Frontal cortex (tissue), 4 donors: ENCODE results near the gene PTPRN2. TPM values are rescaled to one million over a fixed set of nuclear protein-coding genes. Genes with fewer than 3 reads are reported as not detected.
"Not testable (repeated sequence)": the region's sequence is repeated elsewhere in the genome, so short reads cannot be mapped to it uniquely, and the experiment has no call there.

Experiments used
- DNase-seq, 2 donors: peaks; one replicate each; pipeline ENCODE4 v3.0.0; 2012; ENCODE audit warnings: low spot score in 2 of 2
- FAIRE-seq: peaks from 2 replicates; lab custom pipeline; 2012; peaks lifted over from hg19 to GRCh38; lab: Jason Lieb, UNC
- total RNA-seq: library from RNA; depleted of rRNA; stranded (reverse); fragments of >200 nt; gene quantifications from one replicate; pipeline ENCODE4 v1.2.3, GENCODE V29; 2014
- donor health status: control.
- donor health status: control.
- donor health status: control.

PTPRN2 gene
- total RNA-seq, 1 donor from 2014 or later = 52.2 TPM

GRCh38 chr7:157607218-157607617 is 980.4 kb downstream of the PTPRN2 start:
- FAIRE-seq (no peak), DNase-seq (no peak)

- no peak for FAIRE-seq
- no peak for DNase-seq
Observed at GRCh38 chr7:157606140-157606539, 981.5 kb downstream of the PTPRN2 start.

DNA sequence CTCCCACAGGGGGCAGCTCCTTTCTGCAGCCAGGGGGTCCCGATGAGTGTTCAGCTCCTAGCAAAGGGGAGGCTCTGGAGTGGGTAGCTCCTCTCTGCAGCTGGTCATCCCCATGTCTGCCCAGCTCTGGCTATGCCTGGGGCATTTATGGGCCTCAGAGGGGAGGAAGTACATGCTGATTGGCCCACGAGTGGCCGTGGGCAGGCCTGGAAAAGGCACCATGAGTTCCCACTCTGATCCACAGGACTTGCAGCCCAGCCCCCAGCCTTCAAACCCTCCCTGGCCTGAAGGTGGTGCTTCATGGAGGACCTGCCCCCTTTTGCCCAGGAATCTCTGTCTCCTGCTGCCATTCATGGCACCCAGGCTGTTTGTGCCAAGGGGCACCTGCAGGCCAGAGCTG is 982.0 kb downstream of the PTPRN2 start:
- FAIRE-seq (no peak), DNase-seq (no peak)

GRCh38 chr7:157604661-157605381 is 982.8 kb downstream of the PTPRN2 start:
- no peak for FAIRE-seq
- DNase-seq = no peak

GRCh38 chr7:157603716-157604115 is 983.9 kb downstream of the PTPRN2 start:
- FAIRE-seq = no peak
- no peak for DNase-seq

GRCh38 chr7:157603005-157603404 is 984.6 kb downstream of the PTPRN2 start:
- no peak for DNase-seq
- FAIRE-seq = no peak

GRCh38 chr7:157602581-157602980 is 985.0 kb downstream of the PTPRN2 start:
- FAIRE-seq = no peak
- DNase-seq = no peak

DNA sequence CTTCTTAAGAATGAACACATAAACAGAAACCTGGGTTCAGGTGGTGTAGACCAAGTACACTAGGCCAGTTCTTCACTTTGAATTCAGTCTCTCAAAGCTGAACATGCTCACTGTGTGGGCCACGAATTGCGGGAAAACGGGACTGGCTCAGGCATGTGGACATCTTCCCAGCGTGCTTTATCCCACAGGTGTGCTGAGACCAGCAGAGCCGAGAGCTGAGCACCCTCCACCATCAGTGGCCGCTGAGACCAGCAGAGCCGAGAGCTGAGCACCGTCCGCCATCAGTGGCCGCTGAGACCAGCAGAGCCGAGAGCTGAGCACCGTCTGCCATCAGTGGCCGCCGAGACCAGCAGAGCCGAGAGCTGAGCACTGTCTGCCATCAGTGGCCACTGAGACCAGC is 985.5 kb downstream of the PTPRN2 start:
- no peak for FAIRE-seq
- DNase-seq = no peak

GRCh38 chr7:157601530-157601929 is 986.1 kb downstream of the PTPRN2 start:
- FAIRE-seq (no peak), DNase-seq (peak in 1 of 2 donors; percentile 63)

GRCh38 chr7:157599491-157599890 is 988.1 kb downstream of the PTPRN2 start:
- FAIRE-seq = no peak
- DNase-seq = no peak

DNA sequence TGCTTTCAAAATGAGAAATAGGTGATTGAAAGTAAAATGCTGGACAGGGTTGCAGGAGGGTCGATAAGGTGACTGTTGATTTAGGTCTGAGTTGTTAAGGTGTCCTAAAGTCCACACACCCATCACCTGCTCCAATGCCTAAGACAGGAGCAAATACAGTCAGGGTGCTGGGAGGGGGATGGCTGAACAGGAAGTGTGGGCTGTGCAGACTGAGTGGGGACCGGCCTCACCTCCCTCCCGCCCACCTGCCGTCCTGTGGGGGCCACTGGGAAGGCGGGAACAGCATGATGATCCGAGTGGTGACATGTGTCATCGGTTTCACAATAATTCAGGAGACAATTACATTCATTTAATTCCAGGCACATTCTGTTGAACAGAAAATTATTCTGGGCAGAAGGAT is 990.1 kb downstream of the PTPRN2 start:
- no peak for DNase-seq
- FAIRE-seq = no peak

DNA sequence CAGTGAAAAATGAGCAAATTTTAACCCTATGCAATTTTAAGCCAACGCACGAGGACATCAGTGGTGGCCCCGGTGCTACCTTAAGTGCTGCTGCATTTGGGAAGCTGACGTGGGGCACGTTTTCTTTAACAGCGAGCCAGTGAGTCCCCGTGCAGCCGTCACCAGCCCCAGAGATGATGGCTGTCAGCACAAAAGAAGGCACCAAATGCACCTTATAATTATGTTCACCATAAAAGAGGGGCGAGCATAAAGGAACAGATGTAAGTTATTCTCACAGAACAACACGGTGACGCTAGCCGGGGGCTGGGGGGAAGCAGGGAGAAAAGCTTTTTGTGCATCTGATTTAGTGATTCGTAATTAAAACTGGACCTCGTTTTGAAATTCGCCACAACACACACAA is 990.7 kb downstream of the PTPRN2 start:
- DNase-seq = no peak
- no peak for FAIRE-seq

GRCh38 chr7:157596471-157596870 is 991.2 kb downstream of the PTPRN2 start:
- DNase-seq (no peak), FAIRE-seq (no peak)

GRCh38 chr7:157596026-157596425 is 991.6 kb downstream of the PTPRN2 start:
- FAIRE-seq (no peak), DNase-seq (no peak)

GRCh38 chr7:157595086-157595855 is 992.4 kb downstream of the PTPRN2 start:
- DNase-seq = no peak
- FAIRE-seq = no peak

- DNase-seq (no peak), FAIRE-seq (no peak)
Observed at GRCh38 chr7:157594306-157594705, 993.3 kb downstream of the PTPRN2 start.

DNA sequence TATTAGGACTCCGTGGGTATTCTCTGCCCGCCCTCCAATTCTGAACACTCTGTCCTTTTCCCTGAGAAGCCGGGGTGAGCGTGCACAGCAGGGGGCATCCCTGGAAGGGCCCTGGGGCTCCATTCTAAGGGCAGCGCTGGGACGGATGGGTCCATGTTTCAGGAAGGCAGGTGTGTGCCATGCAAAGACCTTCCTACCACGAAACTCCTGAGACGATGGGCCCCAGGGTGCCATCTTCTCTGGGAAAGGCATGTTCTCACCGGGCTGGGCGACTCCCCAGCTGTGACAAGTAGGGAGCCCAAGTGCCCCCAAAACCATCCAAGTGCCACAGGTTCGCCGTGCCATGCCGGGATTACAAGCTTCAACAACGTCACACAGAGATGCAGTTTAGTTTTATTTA is 994.1 kb downstream of the PTPRN2 start:
- DNase-seq (no peak), FAIRE-seq (no peak)

- not testable (repeated sequence) for FAIRE-seq, DNase-seq
Observed at GRCh38 chr7:157592636-157593320, 994.8 kb downstream of the PTPRN2 start.

DNA sequence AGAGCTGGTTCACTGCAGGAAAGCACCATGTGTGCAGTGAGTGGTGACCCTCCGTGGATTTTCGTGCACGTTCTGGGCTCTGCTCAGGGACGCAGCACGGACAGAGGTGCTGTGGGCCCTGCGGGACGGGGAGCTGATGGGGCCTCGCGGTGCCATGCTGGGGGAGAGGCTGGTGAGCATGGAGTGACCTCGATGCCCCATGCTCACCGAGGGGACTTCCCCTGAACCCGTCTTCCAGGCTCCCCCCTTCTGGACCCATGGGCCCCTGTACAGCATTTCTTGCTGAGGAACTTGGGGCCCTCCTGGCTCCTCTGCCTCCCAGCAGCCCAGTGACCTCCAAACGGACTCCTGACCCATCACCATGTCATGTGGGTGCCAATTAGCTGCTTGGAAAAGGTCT is 997.1 kb downstream of the PTPRN2 start:
- DNase-seq = no peak
- FAIRE-seq = no peak

GRCh38 chr7:157589680-157590079 is 997.9 kb downstream of the PTPRN2 start:
- no peak for DNase-seq
- no peak for FAIRE-seq
